ENCODE results near the gene SRMS.

DNA sequence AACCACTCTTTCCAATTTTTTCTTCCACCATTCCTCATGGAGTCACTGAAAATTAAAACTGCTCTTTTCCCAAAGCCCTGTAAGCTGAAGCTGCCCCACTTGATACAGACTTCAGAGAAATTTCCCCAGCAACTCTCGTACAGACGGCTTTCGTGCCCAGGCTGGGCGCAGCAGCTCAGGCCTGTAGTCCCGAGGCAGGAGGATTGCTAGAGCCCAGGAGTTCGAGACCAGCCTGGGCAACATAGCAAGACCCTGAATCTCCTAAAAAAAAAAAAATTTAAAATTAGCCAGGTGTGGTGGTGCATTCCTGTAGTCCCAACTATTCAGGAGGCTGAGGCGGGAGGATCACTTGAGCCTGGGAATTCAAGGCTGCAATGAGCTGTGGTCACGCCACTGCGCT is 20.4 kb downstream of the SRMS start:
- TF ChIP-seq CTCF (conservative IDR thresholded peaks at IDR 0.05; ENCODE audit: low read length) (no peak), EZH2phosphoT487 (IDR thresholded peaks at IDR 0.05; ENCODE audit: borderline replicate concordance) (no peak)

All from Loucy (cell line).